ENCODE data around the gene FBLL1. TPM values are rescaled to one million over a fixed set of nuclear protein-coding genes. Genes with fewer than 3 reads are reported as not detected.
"Not testable (repeated sequence)": the region's sequence is repeated elsewhere in the genome, so short reads cannot be mapped to it uniquely, and the experiment has no call there.

The FBLL1 gene
- total RNA-seq, 1 donor from 2014 or later, result not detected

DNA sequence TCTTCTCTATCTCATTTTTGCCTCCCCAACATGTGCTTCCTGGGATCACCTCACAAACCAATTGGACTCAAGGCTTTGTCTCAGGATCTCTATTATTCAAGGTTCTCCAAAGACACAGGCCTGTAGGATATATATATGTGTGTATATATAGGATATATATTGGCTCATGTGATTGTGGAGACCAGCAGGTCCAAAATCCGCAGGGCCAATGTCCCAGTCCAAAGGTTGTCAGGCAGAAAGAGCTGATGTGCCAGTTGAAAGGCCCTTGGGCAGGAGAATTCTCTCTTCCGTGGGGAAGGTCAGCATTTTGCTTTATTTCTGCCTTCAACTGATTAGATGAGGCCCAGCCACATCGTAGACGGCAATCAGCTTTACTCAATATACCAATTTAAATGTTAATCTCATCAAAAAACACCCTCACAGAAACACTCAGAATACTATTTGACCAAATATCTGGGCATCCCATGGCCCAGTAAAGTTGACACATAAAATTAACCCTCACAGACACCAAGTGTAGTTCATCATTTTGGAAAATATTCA lies 1.3 kb upstream of the FBLL1 start:
- H3K4me1 ChIP-seq, result no peaks in the 10 kb centered on the region
- TF ChIP-seq, protein P1, sequence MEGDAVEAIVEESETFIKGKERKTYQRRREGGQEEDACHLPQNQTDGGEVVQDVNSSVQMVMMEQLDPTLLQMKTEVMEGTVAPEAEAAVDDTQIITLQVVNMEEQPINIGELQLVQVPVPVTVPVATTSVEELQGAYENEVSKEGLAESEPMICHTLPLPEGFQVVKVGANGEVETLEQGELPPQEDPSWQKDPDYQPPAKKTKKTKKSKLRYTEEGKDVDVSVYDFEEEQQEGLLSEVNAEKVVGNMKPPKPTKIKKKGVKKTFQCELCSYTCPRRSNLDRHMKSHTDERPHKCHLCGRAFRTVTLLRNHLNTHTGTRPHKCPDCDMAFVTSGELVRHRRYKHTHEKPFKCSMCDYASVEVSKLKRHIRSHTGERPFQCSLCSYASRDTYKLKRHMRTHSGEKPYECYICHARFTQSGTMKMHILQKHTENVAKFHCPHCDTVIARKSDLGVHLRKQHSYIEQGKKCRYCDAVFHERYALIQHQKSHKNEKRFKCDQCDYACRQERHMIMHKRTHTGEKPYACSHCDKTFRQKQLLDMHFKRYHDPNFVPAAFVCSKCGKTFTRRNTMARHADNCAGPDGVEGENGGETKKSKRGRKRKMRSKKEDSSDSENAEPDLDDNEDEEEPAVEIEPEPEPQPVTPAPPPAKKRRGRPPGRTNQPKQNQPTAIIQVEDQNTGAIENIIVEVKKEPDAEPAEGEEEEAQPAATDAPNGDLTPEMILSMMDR (IDR thresholded peaks at IDR 0.05), result no peak

DNA sequence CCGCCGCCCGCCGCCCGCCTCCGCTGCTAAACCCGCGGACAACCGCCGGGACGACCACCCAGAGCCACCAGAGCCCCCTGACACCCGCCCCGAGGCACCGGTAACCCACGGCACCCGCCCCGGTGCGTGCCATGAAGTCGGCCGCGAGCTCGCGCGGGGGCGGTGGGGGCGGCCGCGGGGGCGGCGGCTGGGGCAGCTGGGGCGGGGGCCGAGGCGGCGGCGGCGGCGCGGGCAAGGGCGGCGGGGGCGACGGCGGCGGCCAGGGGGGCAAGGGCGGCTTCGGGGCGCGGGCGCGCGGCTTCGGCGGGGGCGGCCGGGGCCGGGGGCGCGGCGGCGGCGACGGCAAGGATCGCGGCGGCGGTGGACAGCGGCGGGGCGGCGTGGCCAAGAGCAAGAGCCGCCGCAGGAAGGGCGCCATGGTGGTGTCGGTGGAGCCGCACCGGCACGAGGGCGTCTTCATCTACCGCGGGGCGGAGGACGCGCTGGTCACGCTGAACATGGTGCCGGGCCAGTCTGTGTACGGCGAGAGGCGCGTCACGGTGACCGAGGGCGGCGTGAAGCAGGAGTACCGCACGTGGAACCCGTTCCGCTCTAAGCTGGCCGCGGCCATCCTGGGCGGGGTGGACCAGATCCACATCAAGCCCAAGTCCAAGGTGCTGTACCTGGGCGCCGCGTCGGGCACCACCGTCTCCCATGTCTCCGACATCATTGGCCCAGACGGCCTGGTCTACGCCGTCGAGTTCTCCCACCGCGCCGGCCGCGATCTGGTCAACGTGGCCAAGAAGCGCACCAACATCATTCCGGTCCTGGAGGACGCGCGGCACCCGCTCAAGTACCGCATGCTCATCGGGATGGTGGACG lies 499 bp downstream of the FBLL1 start:
- H3K4me3 ChIP-seq, result peak overlapping the region; percentile 22
- TF ChIP-seq, protein P1 (IDR thresholded peaks at IDR 0.05), result no peak
- H3K9me3 ChIP-seq, result no peaks in the 10 kb centered on the region
- H3K4me1 ChIP-seq, result no peaks in the 10 kb centered on the region
- peaks cover 46% of the 10 kb centered on the region for H3K27me3 ChIP-seq
- H3K36me3 ChIP-seq, result no peaks in the 10 kb centered on the region
- no peak overlapping the region for H3K27ac ChIP-seq
- DNase-seq, result no peak
- intact Hi-C loops (cut with DNase I), result no loop called here
- no peak for ATAC-seq

More for the DNA sequence above, 1.3 kb upstream of the FBLL1 start:
- no peak overlapping the region for H3K4me3 ChIP-seq
- H3K27ac ChIP-seq, result no peak overlapping the region
- H3K9me3 ChIP-seq, result no peaks in the 10 kb centered on the region
- intact Hi-C loops (cut with DNase I), result no loop called here
- H3K36me3 ChIP-seq, result no peaks in the 10 kb centered on the region
- no peak for ATAC-seq
- H3K27me3 ChIP-seq, result peaks cover 41% of the 10 kb centered on the region
- DNase-seq, result no peak

DNA sequence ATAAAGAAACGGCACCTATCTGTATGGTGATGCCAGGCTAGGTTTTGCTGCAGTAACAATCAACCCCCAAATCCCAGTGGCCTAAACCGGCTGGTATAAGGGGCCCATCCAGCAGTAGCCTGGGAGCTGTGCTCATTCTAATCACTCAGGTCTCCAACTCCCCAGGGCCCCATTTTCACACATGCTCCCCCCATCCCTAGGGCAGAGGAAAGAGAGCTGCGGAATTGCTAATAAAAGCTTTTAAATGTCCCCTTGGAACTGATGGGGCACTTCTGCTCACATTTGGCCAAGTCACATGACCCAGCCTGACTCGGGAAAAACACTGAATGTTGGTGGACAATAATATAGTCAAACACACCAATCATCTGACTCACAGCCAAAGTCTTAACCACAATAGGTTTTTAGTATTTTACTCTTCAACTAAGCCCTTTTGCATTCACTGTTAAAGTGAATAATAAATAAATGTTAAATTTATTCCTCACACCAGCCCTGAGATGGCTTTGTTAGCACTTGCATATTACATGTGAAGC lies 1.6 kb downstream of the FBLL1 start:
- TF ChIP-seq, protein P1 (IDR thresholded peaks at IDR 0.05), result no peak
- intact Hi-C loops (cut with DNase I), result no loop called here
- Histone ChIP-seq H3K36me3 (no peaks in the 10 kb centered on the region), H3K4me3 (no peak overlapping the region), H3K9me3 (no peaks in the 10 kb centered on the region), H3K27me3 (peaks cover 46% of the 10 kb centered on the region), H3K4me1 (no peaks in the 10 kb centered on the region), H3K27ac (no peak overlapping the region)
- no peak for ATAC-seq
- DNase-seq, result no peak

DNA sequence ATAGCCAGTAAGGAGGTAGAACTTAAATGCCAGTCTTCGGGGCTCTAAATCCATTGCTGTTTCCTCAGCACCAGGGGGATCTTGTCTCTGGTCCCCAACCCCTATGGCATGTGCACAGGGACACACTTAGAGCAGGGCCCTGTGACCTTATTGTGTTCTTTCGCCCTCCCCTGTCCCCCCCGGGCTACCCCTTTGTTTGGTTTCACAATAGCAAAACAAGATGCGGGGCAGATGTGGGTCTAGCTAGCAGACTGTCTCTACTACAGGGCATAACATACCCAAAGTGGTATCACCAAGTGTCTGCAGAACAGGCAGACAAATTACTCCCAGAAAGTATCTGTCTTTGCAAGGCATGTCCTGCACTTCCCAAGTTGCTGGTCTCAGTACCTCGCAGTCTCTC lies 2.1 kb downstream of the FBLL1 start:
- Histone ChIP-seq H3K4me1 (no peaks in the 10 kb centered on the region), H3K27me3 (peaks cover 46% of the 10 kb centered on the region)
- DNase-seq, result no peak

DNA sequence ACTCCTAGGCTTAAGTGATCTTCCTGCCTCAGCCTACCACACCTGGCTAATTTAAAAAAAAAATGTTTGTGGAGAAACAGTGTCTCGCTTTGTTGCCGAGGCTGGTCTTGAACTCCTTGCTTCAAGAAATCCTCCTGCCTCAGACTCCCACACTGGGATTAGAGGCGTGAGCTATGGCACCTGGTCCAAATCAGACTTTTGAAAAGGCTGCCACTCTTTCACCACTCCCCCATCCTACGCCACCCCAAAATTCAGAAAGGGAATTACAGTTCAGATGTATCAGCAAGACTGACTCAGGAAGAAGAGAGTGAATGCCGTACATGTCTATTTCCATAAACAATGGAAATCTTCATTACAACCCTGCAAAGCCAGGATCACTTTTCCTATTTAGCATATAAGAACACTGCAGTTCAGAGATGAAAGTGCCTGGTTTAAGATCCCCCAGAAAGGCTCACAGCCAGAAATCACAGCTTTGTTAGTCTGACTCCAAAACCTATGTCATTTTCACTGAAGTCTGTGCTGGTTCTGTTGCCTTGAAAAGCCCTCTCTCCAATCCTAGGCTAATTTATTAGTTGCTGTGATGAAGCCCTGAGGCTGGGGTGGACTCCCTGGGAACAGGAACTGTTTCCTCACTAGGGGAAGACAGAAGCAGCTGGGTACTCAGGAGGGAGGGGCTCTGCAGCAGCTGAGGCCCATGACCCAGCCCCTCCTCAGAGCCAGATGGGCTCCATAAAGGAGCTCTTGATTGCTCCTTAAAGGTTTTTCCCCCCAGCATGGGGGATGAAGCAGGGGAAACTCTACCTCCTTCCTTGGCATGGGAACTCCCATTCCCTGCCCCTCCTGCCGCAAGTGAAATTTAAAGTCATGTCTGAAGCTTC lies 3.1 kb downstream of the FBLL1 start:
- H3K9me3 ChIP-seq, result no peaks in the 10 kb centered on the region
- DNase-seq (no peak), ATAC-seq (no peak)

More for the DNA sequence above, 2.1 kb downstream of the FBLL1 start:
- ATAC-seq, result no peak
- Histone ChIP-seq H3K4me3 (no peak overlapping the region), H3K9me3 (no peaks in the 10 kb centered on the region), H3K27ac (no peak overlapping the region), H3K36me3 (no peaks in the 10 kb centered on the region)
- TF ChIP-seq, protein P1 (IDR thresholded peaks at IDR 0.05), result no peak
- intact Hi-C loops (cut with DNase I), result no loop called here

DNA sequence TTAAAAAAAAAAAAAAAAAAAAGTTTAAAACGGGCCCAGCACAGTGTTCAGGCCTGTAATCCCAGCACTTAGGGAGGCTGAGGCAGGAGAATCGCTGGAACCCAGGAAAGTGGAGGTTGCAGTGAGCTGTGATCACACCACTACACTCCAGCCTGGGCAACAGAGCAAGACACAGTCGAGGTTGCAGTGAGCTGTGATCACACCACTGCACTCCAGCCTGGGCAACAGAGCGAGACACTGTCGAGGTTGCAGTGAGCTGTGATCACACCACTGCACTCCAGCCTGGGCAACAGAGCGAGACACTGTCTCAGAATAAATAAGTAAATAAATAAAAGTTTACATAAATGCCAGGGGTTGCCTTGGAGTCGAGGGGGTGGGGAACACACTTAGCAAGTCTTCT lies 5.2 kb downstream of the FBLL1 start:
- H3K36me3 ChIP-seq; H3K4me3 ChIP-seq; ATAC-seq; intact Hi-C loops (cut with DNase I); H3K27ac ChIP-seq; H3K9me3 ChIP-seq; H3K4me1 ChIP-seq; DNase-seq: not testable (repeated sequence)
- H3K27me3 ChIP-seq, result peaks cover 37% of the 10 kb centered on the region

More for the DNA sequence above, 3.1 kb downstream of the FBLL1 start:
- no peaks in the 10 kb centered on the region for H3K36me3 ChIP-seq
- H3K27ac ChIP-seq, result no peak overlapping the region
- H3K4me3 ChIP-seq, result no peak overlapping the region
- intact Hi-C loops (cut with DNase I), result no loop called here
- H3K27me3 ChIP-seq, result peaks cover 46% of the 10 kb centered on the region
- TF ChIP-seq, protein P1 (IDR thresholded peaks at IDR 0.05), result no peak
- no peaks in the 10 kb centered on the region for H3K4me1 ChIP-seq

Measured in upper lobe of right lung (tissue), 1 donor.